SU-DHL-6 (cell line): Measurements from ENCODE around the gene CACNA2D1.

Experiments
- H2AFZ ChIP-seq: fragments of 200-600 bp; sonication (generic); 2 replicates; pipeline ENCODE4 v1.6.1; 2014; ENCODE audit warnings: low read depth, mild to moderate bottlenecking, moderate library complexity, mixed read lengths, antibody characterized with exemption, low read length; ENCODE audit not compliant: severe bottlenecking
- H3F3A ChIP-seq: fragments of 200-600 bp; shearing (Covaris generic); 2 replicates; pipeline ENCODE4 v1.6.0; 2016; ENCODE audit warnings: antibody characterized with exemption, mild to moderate bottlenecking; ENCODE audit not compliant: insufficient read depth
- H3K27ac ChIP-seq: fragments of 200-600 bp; sonication (generic); 2 replicates; pipeline ENCODE4 v1.5.1; 2016; ENCODE audit warnings: low read depth, mild to moderate bottlenecking, low read length, moderate library complexity, mixed read lengths
- H3K27me3 ChIP-seq: fragments of 200-600 bp; sonication (generic), shearing (Covaris generic); 2 replicates; pipeline ENCODE4 v1.6.0; 2014; ENCODE audit warnings: mild to moderate bottlenecking, low read length
- H3K36me3 ChIP-seq: fragments of 200-600 bp; sonication (generic); 2 replicates; pipeline ENCODE4 v1.6.1; 2014; ENCODE audit warnings: mild to moderate bottlenecking, low read length, mixed read lengths
- H3K4me2 ChIP-seq: fragments of 300-600, 200-600 bp; shearing (Covaris generic), sonication (generic); 2 replicates; pipeline ENCODE4 v1.6.0; 2014; ENCODE audit warnings: low read length, low read depth, mild to moderate bottlenecking; ENCODE audit not compliant: poor library complexity, severe bottlenecking
- H3K4me3 ChIP-seq: fragments of 200-600 bp; sonication (generic); 2 replicates; pipeline ENCODE4 v1.5.1; 2014; ENCODE audit warnings: antibody characterized with exemption, low read length, mild to moderate bottlenecking, mixed read lengths; ENCODE audit not compliant: insufficient read depth, poor library complexity, severe bottlenecking
- H3K79me2 ChIP-seq: fragments of 200-600 bp; sonication (generic); 2 replicates; pipeline ENCODE4 v1.6.1; 2014; ENCODE audit warnings: mild to moderate bottlenecking, low read length, moderate library complexity; ENCODE audit not compliant: insufficient read depth
- H3K9ac ChIP-seq: fragments of 200-600 bp; sonication (generic); 2 replicates; pipeline ENCODE4 v1.7.0; 2014; ENCODE audit warnings: mild to moderate bottlenecking, low read length
- H3K9me2 ChIP-seq: fragments of 200-600 bp; sonication (generic); replicated peaks from 2 replicates; pipeline ENCODE4 v1.6.1; 2014; ENCODE audit warnings: low read length; ENCODE audit not compliant: insufficient read depth
- H3K9me3 ChIP-seq: fragments of 200-600 bp; sonication (generic); 2 replicates; pipeline ENCODE4 v1.6.1; 2014; ENCODE audit warnings: low read length, mixed read lengths; ENCODE audit not compliant: insufficient read depth
- H4K20me1 ChIP-seq: fragments of 200-600 bp; sonication (generic); 2 replicates; pipeline ENCODE4 v1.6.1; 2014; ENCODE audit warnings: low read depth, mild to moderate bottlenecking, antibody characterized with exemption, low read length, moderate library complexity, mixed read lengths
- EZH2phosphoT487 ChIP-seq: fragments of 200-600 bp; sonication (generic), shearing (Covaris generic); conservative IDR thresholded peaks from 2 replicates; pipeline ENCODE4 v1.6.1; 2018; ENCODE audit warnings: mild to moderate bottlenecking, antibody characterized with exemption, low read length, moderate library complexity, mixed read lengths
- TF ChIP-seq, protein P1 (sequence below): fragments of 200-600 bp; sonication (generic); IDR thresholded peaks from one replicate; pipeline ENCODE4 v1.5.1; 2017; ENCODE audit warnings: antibody characterized with exemption, mild to moderate bottlenecking, low read length, moderate library complexity; ENCODE audit not compliant: insufficient read depth, poor library complexity, severe bottlenecking

Gene CACNA2D1

GRCh38 chr7:82286096-82286797, 157.3 kb downstream of the CACNA2D1 start:
- Histone ChIP-seq H3K4me2 (no peak overlapping the region), H3K79me2 (no peaks in the 10 kb centered on the region), H3K27me3 (no peaks in the 10 kb centered on the region), H4K20me1 (no peaks in the 10 kb centered on the region), H3K27ac (no peak overlapping the region), H3K9me3 (no peaks in the 10 kb centered on the region), H3K9me2 (no peaks in the 10 kb centered on the region), H2AFZ (no peak overlapping the region), H3K9ac (no peak overlapping the region), H3K36me3 (no peaks in the 10 kb centered on the region), H3K4me3 (no peak overlapping the region), H3F3A (no peaks in the 10 kb centered on the region)
- TF ChIP-seq, protein P1, sequence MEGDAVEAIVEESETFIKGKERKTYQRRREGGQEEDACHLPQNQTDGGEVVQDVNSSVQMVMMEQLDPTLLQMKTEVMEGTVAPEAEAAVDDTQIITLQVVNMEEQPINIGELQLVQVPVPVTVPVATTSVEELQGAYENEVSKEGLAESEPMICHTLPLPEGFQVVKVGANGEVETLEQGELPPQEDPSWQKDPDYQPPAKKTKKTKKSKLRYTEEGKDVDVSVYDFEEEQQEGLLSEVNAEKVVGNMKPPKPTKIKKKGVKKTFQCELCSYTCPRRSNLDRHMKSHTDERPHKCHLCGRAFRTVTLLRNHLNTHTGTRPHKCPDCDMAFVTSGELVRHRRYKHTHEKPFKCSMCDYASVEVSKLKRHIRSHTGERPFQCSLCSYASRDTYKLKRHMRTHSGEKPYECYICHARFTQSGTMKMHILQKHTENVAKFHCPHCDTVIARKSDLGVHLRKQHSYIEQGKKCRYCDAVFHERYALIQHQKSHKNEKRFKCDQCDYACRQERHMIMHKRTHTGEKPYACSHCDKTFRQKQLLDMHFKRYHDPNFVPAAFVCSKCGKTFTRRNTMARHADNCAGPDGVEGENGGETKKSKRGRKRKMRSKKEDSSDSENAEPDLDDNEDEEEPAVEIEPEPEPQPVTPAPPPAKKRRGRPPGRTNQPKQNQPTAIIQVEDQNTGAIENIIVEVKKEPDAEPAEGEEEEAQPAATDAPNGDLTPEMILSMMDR = no peak
- no peak for TF ChIP-seq EZH2phosphoT487

DNA sequence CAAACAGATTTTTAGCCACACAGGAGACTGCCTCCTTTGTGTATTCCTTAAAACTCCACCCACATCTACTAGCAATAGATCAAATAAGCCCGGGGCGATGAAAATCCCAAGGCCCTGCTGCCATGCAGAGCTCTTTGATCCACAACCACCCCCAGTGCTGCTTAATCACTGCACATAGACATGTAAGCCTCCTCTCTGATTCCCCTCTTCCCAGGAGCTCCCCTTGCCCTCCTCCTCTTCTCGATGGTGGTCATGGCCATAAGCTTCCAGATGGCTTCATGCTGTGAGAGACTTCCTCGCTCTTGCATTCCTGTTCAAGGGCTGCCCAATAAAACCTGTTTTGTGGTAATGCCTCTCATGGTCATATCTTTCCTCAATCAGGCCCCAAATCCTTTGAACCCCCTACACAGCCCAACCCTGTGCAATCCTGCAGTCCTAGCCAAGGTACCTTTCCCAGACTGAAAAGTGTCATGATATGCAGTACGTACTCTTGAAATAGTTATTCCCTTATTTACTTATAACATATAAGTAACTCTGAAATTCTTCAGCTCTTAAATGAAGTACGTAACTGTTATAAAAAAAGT, 158.5 kb downstream of the CACNA2D1 start:
- no peaks in the 10 kb centered on the region for H3F3A ChIP-seq
- no peaks in the 10 kb centered on the region for H3K79me2 ChIP-seq
- no peaks in the 10 kb centered on the region for H3K9me3 ChIP-seq
- no peak overlapping the region for H3K27ac ChIP-seq
- no peak overlapping the region for H2AFZ ChIP-seq
- H3K9me2 ChIP-seq = no peaks in the 10 kb centered on the region
- no peaks in the 10 kb centered on the region for H3K36me3 ChIP-seq
- H3K4me2 ChIP-seq = no peak overlapping the region
- H4K20me1 ChIP-seq = no peaks in the 10 kb centered on the region
- TF ChIP-seq, protein P1 = no peak
- no peak for TF ChIP-seq EZH2phosphoT487
- no peak overlapping the region for H3K9ac ChIP-seq
- no peak overlapping the region for H3K4me3 ChIP-seq
- no peaks in the 10 kb centered on the region for H3K27me3 ChIP-seq

DNA sequence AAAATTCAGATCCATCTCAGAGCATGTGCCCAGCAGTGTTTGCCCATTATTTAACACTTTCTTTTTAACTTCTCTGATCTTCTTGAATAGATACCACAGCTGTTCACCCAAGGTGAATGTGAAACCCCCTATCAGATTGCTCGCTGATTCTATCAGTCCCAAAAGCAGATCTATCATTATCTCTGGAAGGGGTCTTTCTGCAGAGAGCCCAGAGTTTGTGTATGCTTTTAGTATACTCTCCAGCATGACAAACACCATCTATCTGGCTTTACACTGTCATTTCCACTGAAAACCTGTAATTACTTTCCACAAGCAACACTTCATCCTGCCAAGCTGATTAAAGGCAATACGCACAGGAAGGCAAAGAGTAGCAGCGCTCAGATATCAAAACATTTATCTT, 168.2 kb downstream of the CACNA2D1 start:
- Histone ChIP-seq H4K20me1 (no peaks in the 10 kb centered on the region), H3K4me3 (no peak overlapping the region), H3K27me3 (no peaks in the 10 kb centered on the region; the same call in 1 of the 2 replicates), H3K79me2 (no peaks in the 10 kb centered on the region), H3K9me3 (no peaks in the 10 kb centered on the region), H3K36me3 (no peaks in the 10 kb centered on the region), H3F3A (no peaks in the 10 kb centered on the region), H3K4me2 (no peak overlapping the region), H3K9ac (no peak overlapping the region), H3K9me2 (no peaks in the 10 kb centered on the region), H3K27ac (no peak overlapping the region), H2AFZ (no peak overlapping the region)
- TF ChIP-seq, protein P1 = no peak
- no peak for TF ChIP-seq EZH2phosphoT487
